BE2C (cell line): Measurements from ENCODE around the gene HDHD2.
A peak's percentile ranks its signal among the peaks of the same experiment; 100 is the strongest.

Source experiments
- DNase-seq: peaks from one replicate; pipeline ENCODE4 v3.0.0-alpha.2; 2020
- H3K27me3 ChIP-seq: fragments of 250-450 bp; sonication (Bioruptor Pico); 2 replicates; pipeline ENCODE4 v1.5.1; 2020; ENCODE audit warnings: mild to moderate bottlenecking
- H3K36me3 ChIP-seq: fragments of 250-450 bp; sonication (Bioruptor Pico); 2 replicates; pipeline ENCODE4 v1.5.1; 2020; ENCODE audit warnings: mild to moderate bottlenecking
- H3K4me1 ChIP-seq: fragments of 250-450 bp; sonication (Bioruptor Pico); 2 replicates; pipeline ENCODE4 v1.5.1; 2020
- H3K4me3 ChIP-seq: 2 replicates; pipeline ENCODE4 v1.5.1; 2011; ENCODE audit warnings: low read depth, low read length
- H3K9me3 ChIP-seq: fragments of 250-450 bp; sonication (Bioruptor Pico); 2 replicates; pipeline ENCODE4 v1.5.1; 2020
- CTCF ChIP-seq: IDR thresholded peaks from 2 replicates; pipeline ENCODE4 v1.5.1; 2012; ENCODE audit warnings: mild to moderate bottlenecking, low read depth, low read length

HDHD2 gene

GRCh38 chr18:47150824-47151366 is 595 bp upstream of the HDHD2 start:
- DNase-seq = peak; percentile 6
- H3K27me3 ChIP-seq = no peaks in the 10 kb centered on the region
- no peaks in the 10 kb centered on the region for H3K4me1 ChIP-seq
- peak overlapping the region; percentile 69 for H3K4me3 ChIP-seq
- no peaks in the 10 kb centered on the region for H3K9me3 ChIP-seq
- no peaks in the 10 kb centered on the region for H3K36me3 ChIP-seq
- TF ChIP-seq CTCF = no peak

GRCh38 chr18:47149457-47150028 is 757 bp downstream of the HDHD2 start:
- no peak for TF ChIP-seq CTCF
- Histone ChIP-seq H3K36me3 (no peaks in the 10 kb centered on the region), H3K9me3 (no peaks in the 10 kb centered on the region), H3K4me1 (no peaks in the 10 kb centered on the region), H3K4me3 (peak overlapping the region; percentile 69), H3K27me3 (no peaks in the 10 kb centered on the region)
- peak; percentile 10 for DNase-seq

- TF ChIP-seq CTCF = no peak
- no peaks in the 10 kb centered on the region for H3K36me3 ChIP-seq
- no peak overlapping the region for H3K4me3 ChIP-seq
- H3K27me3 ChIP-seq = no peaks in the 10 kb centered on the region
- no peak for DNase-seq
- no peaks in the 10 kb centered on the region for H3K4me1 ChIP-seq
- H3K9me3 ChIP-seq = no peaks in the 10 kb centered on the region
Measured at GRCh38 chr18:47146206-47146605, 4.1 kb downstream of the HDHD2 start.

GRCh38 chr18:47143899-47144485 is 6.3 kb downstream of the HDHD2 start:
- no peak overlapping the region for H3K4me3 ChIP-seq
- H3K36me3 ChIP-seq = no peaks in the 10 kb centered on the region
- TF ChIP-seq CTCF = no peak
- DNase-seq = no peak
- H3K27me3 ChIP-seq = no peaks in the 10 kb centered on the region
- H3K4me1 ChIP-seq = no peaks in the 10 kb centered on the region
- no peaks in the 10 kb centered on the region for H3K9me3 ChIP-seq

- no peak for TF ChIP-seq CTCF
- no peak for DNase-seq
- Histone ChIP-seq H3K9me3 (no peaks in the 10 kb centered on the region), H3K4me1 (no peaks in the 10 kb centered on the region), H3K4me3 (no peak overlapping the region), H3K27me3 (no peaks in the 10 kb centered on the region), H3K36me3 (no peaks in the 10 kb centered on the region)
Measured at GRCh38 chr18:47143153-47143552, 7.1 kb downstream of the HDHD2 start.

GRCh38 chr18:47141289-47141688 is 9.0 kb downstream of the HDHD2 start:
- no peak for TF ChIP-seq CTCF
- Histone ChIP-seq H3K9me3 (no peaks in the 10 kb centered on the region), H3K4me3 (no peak overlapping the region), H3K36me3 (no peaks in the 10 kb centered on the region), H3K4me1 (no peaks in the 10 kb centered on the region), H3K27me3 (no peaks in the 10 kb centered on the region)
- DNase-seq = no peak
